Measurements from ENCODE around the gene MSI2.

Gene MSI2

GRCh38 chr17:57283203-57283971 is 27.1 kb downstream of the MSI2 start:
- no peak overlapping the region for H3K4me3 ChIP-seq (ENCODE audit: low read depth, low read length)
- no peak for TF ChIP-seq CTCF (conservative IDR thresholded peaks at IDR 0.05; ENCODE audit: low read depth, low read length)
- no peak for DNase-seq (ENCODE audit: low read depth)

GRCh38 chr17:57284583-57284982 is 28.3 kb downstream of the MSI2 start:
- no peak for DNase-seq (ENCODE audit: low read depth)
- no peak for TF ChIP-seq CTCF (conservative IDR thresholded peaks at IDR 0.05; ENCODE audit: low read depth, low read length)
- no peak overlapping the region for H3K4me3 ChIP-seq (ENCODE audit: low read depth, low read length)

- no peak for TF ChIP-seq CTCF (conservative IDR thresholded peaks at IDR 0.05; ENCODE audit: low read depth, low read length)
- peak; percentile 20 for DNase-seq (ENCODE audit: low read depth)
- no peak overlapping the region for H3K4me3 ChIP-seq (ENCODE audit: low read depth, low read length)
These were observed 28.8 kb downstream of the MSI2 start for GRCh38 chr17:57284984-57285646.

- no peak for TF ChIP-seq CTCF (conservative IDR thresholded peaks at IDR 0.05; ENCODE audit: low read depth, low read length)
- no peak for DNase-seq (ENCODE audit: low read depth)
- H3K4me3 ChIP-seq (ENCODE audit: low read depth, low read length): no peak overlapping the region
These were observed 29.4 kb downstream of the MSI2 start for GRCh38 chr17:57285701-57286100.

GRCh38 chr17:57286399-57287105 is 30.2 kb downstream of the MSI2 start:
- H3K4me3 ChIP-seq (ENCODE audit: low read depth, low read length): no peak overlapping the region
- TF ChIP-seq CTCF (conservative IDR thresholded peaks at IDR 0.05; ENCODE audit: low read depth, low read length): no peak
- peak; percentile 38 for DNase-seq (ENCODE audit: low read depth)

GRCh38 chr17:57288040-57288772 is 31.9 kb downstream of the MSI2 start:
- DNase-seq (ENCODE audit: low read depth): no peak
- TF ChIP-seq CTCF (conservative IDR thresholded peaks at IDR 0.05; ENCODE audit: low read depth, low read length): no peak
- H3K4me3 ChIP-seq (ENCODE audit: low read depth, low read length): no peak overlapping the region

All from choroid plexus epithelial cell (primary cell).